SK-N-SH (cell line): ENCODE results near the gene KLHL5. TPM values are rescaled to one million over a fixed set of nuclear protein-coding genes. Genes with fewer than 3 reads are reported as not detected.

ENCODE experiments used
- CTCF ChIA-PET: fragments of 300-600, 350-600 bp; formaldehyde crosslinking; extraction: SDS; loops from one replicate; lab custom pipeline; 2021; lab: Yijun Ruan, JAX
- POLR2A ChIA-PET: fragments of 350-600 bp; sonication (Branson Sonifier 250); formaldehyde crosslinking; extraction: SDS; loops from one replicate; lab custom pipeline; 2020; ENCODE audit warnings: antibody characterized with exemption, inconsistent platforms; lab: Yijun Ruan, JAX
- DNase-seq: peaks from one replicate; pipeline ENCODE4 v3.0.0; 2012
- H2AFZ ChIP-seq: fragments of 200-600 bp; sonication (generic); 2 replicates; pipeline ENCODE4 v1.8.1; 2016; ENCODE audit warnings: antibody characterized with exemption, mild to moderate bottlenecking, low read depth
- H3F3A ChIP-seq: fragments of 200-600 bp; sonication (generic); replicated peaks from 2 replicates; pipeline ENCODE3; 2016; ENCODE audit warnings: antibody characterized with exemption, mild to moderate bottlenecking; ENCODE audit not compliant: insufficient read depth
- H3K27ac ChIP-seq, 2 experiments: fragments of 200-500 bp in 1 of 2; fragments of 200-600 bp in 1 of 2; sonication (Bioruptor generic) in 1 of 2; sonication (generic), shearing (Covaris generic) in 1 of 2; 2 replicates each; pipeline versions ENCODE4 v1.5.1 to v1.6.1; 2014 to 2016; ENCODE audit warnings: low read depth in 2 of 2, inconsistent platforms in 1 of 2, low read length in 1 of 2, mild to moderate bottlenecking in 1 of 2, mixed read lengths in 1 of 2
- H3K27me3 ChIP-seq: fragments of 200-600 bp; sonication (generic), shearing (Covaris generic); 2 replicates; pipeline ENCODE4 v1.6.1; 2016; ENCODE audit warnings: mixed run types; ENCODE audit not compliant: insufficient read depth
- H3K36me3 ChIP-seq, 2 experiments: fragments of 200-500 bp in 1 of 2; fragments of 200-600 bp in 1 of 2; sonication (Bioruptor generic) in 1 of 2; sonication (generic) in 1 of 2; replicated peaks in 1 of 2; 2 replicates each; pipeline versions ENCODE3 to v1.5.1; 2014 to 2016; ENCODE audit warnings: low read length in 1 of 2, mild to moderate bottlenecking in 1 of 2; ENCODE audit not compliant: insufficient read depth in 2 of 2, control insufficient read depth in 1 of 2
- H3K4me1 ChIP-seq, 2 experiments: fragments of 200-500 bp in 1 of 2; fragments of 200-600 bp in 1 of 2; sonication (Bioruptor generic) in 1 of 2; sonication (generic), shearing (Covaris generic) in 1 of 2; 2 replicates each; pipeline versions ENCODE4 v1.5.1 to v1.6.1; 2014 to 2016; ENCODE audit warnings: low read depth in 1 of 2, low read length in 1 of 2, mixed run types in 1 of 2; ENCODE audit not compliant: insufficient read depth in 2 of 2, control insufficient read depth in 1 of 2
- H3K4me2 ChIP-seq: fragments of 200-600 bp; sonication (generic), shearing (Covaris generic); 2 replicates; pipeline ENCODE4 v1.6.1; 2017; ENCODE audit warnings: mixed run types
- H3K4me3 ChIP-seq, 2 experiments: fragments of 200-500 bp in 1 of 2; fragments of 200-600 bp in 1 of 2; sonication (Bioruptor generic) in 1 of 2; sonication (generic), shearing (Covaris generic) in 1 of 2; 2 replicates each; pipeline versions ENCODE4 v1.5.1 to v1.8.1; 2014 to 2016; ENCODE audit warnings: low read depth in 2 of 2, inconsistent platforms in 1 of 2, low read length in 1 of 2, mild to moderate bottlenecking in 1 of 2, mixed read lengths in 1 of 2, moderate library complexity in 1 of 2
- H3K79me2 ChIP-seq: fragments of 200-600 bp; sonication (generic); 2 replicates; pipeline ENCODE4 v1.8.1; 2017; ENCODE audit warnings: mild to moderate bottlenecking; ENCODE audit not compliant: insufficient read depth
- H3K9ac ChIP-seq: fragments of 200-600 bp; sonication (generic); 2 replicates; pipeline ENCODE4 v1.6.1; 2017; ENCODE audit warnings: mixed run types
- H3K9me2 ChIP-seq: fragments of 200-600 bp; sonication (generic); 2 replicates; pipeline ENCODE4 v1.6.1; 2017; ENCODE audit warnings: mixed run types
- H3K9me3 ChIP-seq: fragments of 200-600 bp; sonication (generic); 2 replicates; pipeline ENCODE4 v1.6.1; 2017; ENCODE audit warnings: mixed run types, mild to moderate bottlenecking, moderate library complexity
- H4K20me1 ChIP-seq: fragments of 200-600 bp; sonication (generic); 2 replicates; pipeline ENCODE4 v1.6.1; 2017; ENCODE audit warnings: mild to moderate bottlenecking, mixed run types; ENCODE audit not compliant: insufficient read depth
- CHD2 ChIP-seq: fragments of 150-350 bp; IDR thresholded peaks from 2 replicates; pipeline ENCODE4 v1.6.1; 2018; ENCODE audit warnings: low read length; ENCODE audit not compliant: partially characterized antibody
- CTCF ChIP-seq: fragments of 200-600 bp; sonication (generic); IDR thresholded peaks from 2 replicates; pipeline ENCODE4 v1.6.1; 2017; ENCODE audit warnings: antibody characterized with exemption, mild to moderate bottlenecking, moderate library complexity
- EP300 ChIP-seq, 2 experiments: IDR thresholded peaks; 2 replicates each; pipeline versions ENCODE4 v1.4.0 to v1.6.1; 2012; ENCODE audit warnings: borderline replicate concordance in 1 of 2, low read depth in 1 of 2, low read length in 1 of 2
- FOSL2 ChIP-seq: IDR thresholded peaks from 2 replicates; pipeline ENCODE4 v1.4.0; 2012; ENCODE audit warnings: low read depth, mild to moderate bottlenecking, moderate library complexity, borderline replicate concordance
- FOXJ3 ChIP-seq: sonication (generic); formaldehyde crosslinking; IDR thresholded peaks from 2 replicates; pipeline ENCODE4 v1.5.1; 2020; ENCODE audit warnings: mild to moderate bottlenecking, missing genetic modification reagents
- FOXM1 ChIP-seq: IDR thresholded peaks from 2 replicates; pipeline ENCODE4 v1.4.0; 2012; ENCODE audit warnings: low read depth, mild to moderate bottlenecking
- GABPA ChIP-seq: IDR thresholded peaks from 2 replicates; pipeline ENCODE4 v1.4.0; 2012; ENCODE audit warnings: low read depth, mild to moderate bottlenecking
- GATA2 ChIP-seq: sonication (generic); formaldehyde crosslinking; IDR thresholded peaks from 2 replicates; pipeline ENCODE4 v1.5.0; 2020; ENCODE audit warnings: mild to moderate bottlenecking, missing genetic modification reagents
- IRF3 ChIP-seq: fragments of 150-350 bp; IDR thresholded peaks from 2 replicates; pipeline ENCODE4 v1.6.1; 2016; ENCODE audit warnings: mild to moderate bottlenecking, low read depth, low read length
- JUND ChIP-seq: IDR thresholded peaks from 2 replicates; pipeline ENCODE4 v1.4.0; 2012
- MEF2A ChIP-seq: IDR thresholded peaks from 2 replicates; pipeline ENCODE4 v1.4.0; 2012; ENCODE audit warnings: low read depth, borderline replicate concordance
- POLR2AphosphoS5 ChIP-seq: IDR thresholded peaks from 2 replicates; pipeline ENCODE4 v1.6.1; 2012; ENCODE audit warnings: low read depth, low read length
- RCOR1 ChIP-seq: fragments of 150-350 bp; IDR thresholded peaks from 2 replicates; pipeline ENCODE4 v1.6.1; 2017; ENCODE audit warnings: antibody characterized with exemption, low read length
- REST ChIP-seq: IDR thresholded peaks from 2 replicates; pipeline ENCODE4 v1.6.1; 2012; ENCODE audit warnings: mild to moderate bottlenecking, low read depth, low read length, moderate library complexity
- TEAD4 ChIP-seq: IDR thresholded peaks from 2 replicates; pipeline ENCODE4 v1.4.0; 2012; ENCODE audit warnings: mild to moderate bottlenecking, borderline replicate concordance; ENCODE audit not compliant: insufficient read depth
- USF2 ChIP-seq: fragments of 150-350 bp; IDR thresholded peaks from 2 replicates; pipeline ENCODE4 v1.6.1; 2017; ENCODE audit warnings: antibody characterized with exemption, low read length, low read depth, borderline replicate concordance
- WGBS: methylation state at CpG from one replicate; pipeline ENCODE4 v1.1.6; 2017; ENCODE audit warnings: low lambda C conversion rate; 5-methylcytosine and 5-hydroxymethylcytosine counted together
- polyA plus RNA-seq, 3 experiments: library from polyadenylated mRNA; depleted of rRNA; stranded (reverse); fragments of >200 nt; gene quantifications; 2 replicates each; pipeline ENCODE4 v1.2.3, GENCODE V29; 2012

Gene KLHL5
- polyA plus RNA-seq, 1 of the 3 experiments (the other 2 are of a cell fraction), result 33.1 TPM

GRCh38 chr4:39067031-39067430 lies 5.0 kb downstream of the KLHL5 start:
- ChIA-PET POLR2A (no interaction called here), CTCF (no interaction called here)
- Histone ChIP-seq H3K9me2 (no peaks in the 10 kb centered on the region), H3K4me1 (peaks cover 0 to 9% of the 10 kb centered on the region in 2 experiments; a peak in 2 of 4 replicates), H3K9ac (no peak overlapping the region), H3F3A (peaks cover 8% of the 10 kb centered on the region), H2AFZ (no peak overlapping the region), H4K20me1 (no peaks in the 10 kb centered on the region; the same call in 1 of the 2 replicates), H3K36me3 (no peaks in the 10 kb centered on the region), H3K4me3 (no peak overlapping the region), H3K27me3 (no peaks in the 10 kb centered on the region), H3K9me3 (no peaks in the 10 kb centered on the region), H3K79me2 (peaks cover 43% of the 10 kb centered on the region)
- 99% methylated on average over 2 of the region's 2 CpGs for WGBS
- TF ChIP-seq EP300 (IDR thresholded peaks at IDR 0.05; ENCODE audit: borderline replicate concordance in 1 of 2, low read depth in 1 of 2, low read length in 1 of 2) (no peak), CTCF (no peak), GABPA (no peak), GATA2 (CRISPR knock-in tag) (no peak), POLR2AphosphoS5 (no peak), CHD2 (no peak), FOXM1 (no peak), MEF2A (no peak), USF2 (no peak), REST (no peak), JUND (no peak), IRF3 (no peak), FOSL2 (no peak), TEAD4 (no peak), FOXJ3 (no peak), RCOR1 (no peak)
- TF ChIP-seq, all 33 proteins: peak for 0
- DNase-seq, result no peak
- H3K4me2 ChIP-seq, result no peak overlapping the region
- H3K27ac ChIP-seq, result no peak overlapping the region
